COLO829 (cell line): ENCODE data around the gene TLR9.

ENCODE experiments used
- DNase-seq: peaks from one replicate; pipeline ENCODE4 v3.0.0; 2012; ENCODE audit warnings: low spot score

The TLR9 gene

DNA sequence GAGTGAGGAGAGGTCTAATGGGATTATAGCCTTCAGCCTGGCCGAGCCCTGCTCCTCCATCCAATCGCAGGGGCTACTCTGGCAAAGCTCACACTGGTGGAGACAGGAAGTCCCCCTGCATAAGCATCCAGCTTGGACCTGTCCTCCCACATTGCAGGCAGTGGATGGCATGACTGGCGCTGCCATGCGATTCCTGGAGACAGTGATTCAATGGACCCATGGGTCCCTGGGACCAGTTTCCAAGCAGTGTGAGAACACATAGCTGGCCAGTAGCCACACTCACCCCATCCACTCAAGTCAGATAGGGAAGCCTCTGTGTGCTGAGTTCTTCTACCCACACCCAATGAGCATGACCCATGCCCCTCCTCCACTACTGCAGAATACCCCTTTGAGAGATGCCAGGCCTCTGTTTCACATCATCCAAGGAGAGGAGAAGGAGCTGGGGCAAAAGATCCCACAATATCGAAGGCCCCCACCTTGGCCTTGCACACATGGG, 53.1 kb downstream of the TLR9 start:
- no peak for DNase-seq

DNA sequence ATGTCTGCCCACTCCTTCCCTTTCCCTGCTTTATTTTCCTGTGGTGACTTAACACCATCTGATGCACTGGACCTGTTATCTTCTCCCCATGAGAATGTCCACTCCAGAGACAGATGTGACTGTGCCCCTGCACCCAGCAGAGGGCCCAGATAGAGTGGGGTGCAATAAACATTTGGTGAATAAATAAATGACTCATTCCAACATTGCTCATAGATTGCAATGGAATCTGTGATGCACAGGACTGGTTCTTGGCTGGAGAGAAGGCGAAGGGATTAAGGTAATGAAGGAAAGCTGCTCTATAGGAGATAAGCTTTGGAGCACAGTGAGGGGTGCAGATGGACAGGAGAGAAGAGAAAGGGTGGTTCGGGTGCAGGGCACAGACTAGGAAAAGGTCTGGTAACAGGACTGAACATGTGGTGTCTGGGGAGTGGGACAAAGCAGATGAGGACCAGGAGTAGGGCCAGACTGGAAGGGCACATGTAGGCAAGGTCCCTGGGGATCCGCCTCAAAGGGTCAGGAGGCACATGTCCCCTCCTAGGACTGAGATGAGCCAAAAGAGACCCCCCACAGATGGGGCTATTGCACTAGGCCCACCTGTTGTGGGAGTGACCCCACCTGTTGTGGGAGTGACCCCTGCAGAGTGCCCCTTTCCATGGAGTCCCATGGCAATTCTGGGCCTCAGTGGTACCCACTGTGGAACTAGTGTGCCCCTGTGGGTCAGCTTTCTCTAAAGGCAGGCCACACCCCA, 53.8 kb downstream of the TLR9 start:
- no peak for DNase-seq
